Measurements from ENCODE around the gene NKD1. TPM values are rescaled to one million over a fixed set of nuclear protein-coding genes. Genes with fewer than 3 reads are reported as not detected.
"Not testable (repeated sequence)": the region's sequence is repeated elsewhere in the genome, so short reads cannot be mapped to it uniquely, and the experiment has no call there.

Gene NKD1
- total RNA-seq, 2 donors from 2014 or later, result 0.66 to 1.3 TPM

- Mint-ChIP-seq H3K36me3 (ENCODE audit: low read depth) (no peaks in the 10 kb centered on the region), H3K27me3 (peaks cover 8% of the 10 kb centered on the region), H3K9me3 (peaks cover 9% of the 10 kb centered on the region), H3K27ac (no peak overlapping the region), H3K4me1 (no peaks in the 10 kb centered on the region), H3K4me3 (no peak overlapping the region)
- no peak for ATAC-seq (replicated peaks)
Observed at GRCh38 chr16:50526796-50527195, 21.4 kb upstream of the NKD1 start.

GRCh38 chr16:50528820-50529219, 19.4 kb upstream of the NKD1 start:
- peaks cover 8% of the 10 kb centered on the region for H3K27me3 Mint-ChIP-seq
- H3K36me3 Mint-ChIP-seq (ENCODE audit: low read depth), result no peaks in the 10 kb centered on the region
- H3K9me3 Mint-ChIP-seq, result peaks cover 9% of the 10 kb centered on the region
- no peak overlapping the region for H3K27ac Mint-ChIP-seq
- H3K4me3 Mint-ChIP-seq, result no peak overlapping the region
- ATAC-seq (replicated peaks), result no peak
- no peaks in the 10 kb centered on the region for H3K4me1 Mint-ChIP-seq

DNA sequence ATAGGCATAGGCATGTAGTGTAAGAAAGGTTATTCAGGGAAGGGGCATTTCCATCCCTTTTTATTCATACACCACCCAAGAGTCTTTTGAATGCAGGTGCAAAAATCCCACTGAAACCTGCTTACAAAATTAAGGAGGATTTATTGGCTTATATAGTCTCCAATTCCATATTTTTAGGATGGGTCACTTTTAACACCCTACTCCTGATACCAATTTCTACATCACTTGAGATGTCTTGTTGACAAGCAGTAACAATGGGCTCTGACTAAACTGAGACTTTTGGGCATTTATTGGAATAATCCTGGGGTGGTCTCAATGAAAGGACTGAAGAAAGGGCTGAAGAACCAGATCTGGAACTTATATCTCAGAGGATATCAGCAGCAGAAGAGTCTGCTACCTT, 18.9 kb upstream of the NKD1 start:
- ATAC-seq (replicated peaks), result no peak
- Mint-ChIP-seq H3K4me3 (no peak overlapping the region), H3K9me3 (peaks cover 9% of the 10 kb centered on the region), H3K27me3 (peaks cover 8% of the 10 kb centered on the region), H3K36me3 (ENCODE audit: low read depth) (no peaks in the 10 kb centered on the region), H3K4me1 (no peaks in the 10 kb centered on the region), H3K27ac (no peak overlapping the region)

DNA sequence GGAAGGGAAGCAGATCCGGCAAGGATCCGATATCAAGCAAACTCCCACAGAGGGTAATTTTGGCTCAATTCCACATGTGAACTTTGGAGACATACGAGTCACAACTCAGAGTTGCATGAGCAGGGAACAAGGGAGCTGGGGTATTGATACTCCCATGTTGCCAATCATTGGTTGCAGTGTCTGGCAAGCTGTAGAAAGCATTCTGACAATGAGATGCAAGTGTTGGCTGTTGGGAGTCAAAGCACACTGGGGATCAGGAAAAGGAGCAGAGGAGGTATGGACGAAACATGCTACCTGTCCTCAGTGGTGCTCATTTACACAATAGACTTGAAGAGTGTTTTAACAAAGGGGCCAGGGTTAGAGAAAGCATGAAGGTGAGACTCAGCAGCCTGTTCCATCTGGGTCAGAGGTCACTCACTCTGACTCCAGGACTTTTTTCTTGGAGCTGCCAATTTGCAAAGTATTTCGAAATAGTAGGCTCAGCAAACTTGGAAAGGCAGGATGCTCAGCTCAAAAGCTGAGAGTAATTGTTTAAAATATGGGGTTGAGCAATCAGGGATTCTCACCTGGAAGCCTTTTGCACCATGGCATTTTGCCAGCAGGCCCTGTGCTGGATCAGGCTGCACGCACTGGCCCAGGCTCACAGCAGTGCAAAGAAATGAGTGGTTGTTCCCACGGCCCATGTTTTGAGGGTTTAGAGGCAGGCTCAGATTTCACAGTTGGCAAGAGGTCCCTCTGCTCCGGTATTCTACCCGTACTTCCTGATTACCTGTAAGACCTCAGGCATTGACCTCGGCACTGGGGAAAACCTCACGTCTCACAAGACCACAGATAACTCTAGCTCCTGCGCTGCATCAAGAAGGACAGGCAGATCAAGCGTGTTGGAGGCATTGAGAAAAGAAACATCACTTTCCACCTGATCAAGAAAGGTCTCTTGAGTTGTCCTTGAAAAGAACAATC, 17.6 kb upstream of the NKD1 start:
- Mint-ChIP-seq H3K4me3 (no peak overlapping the region), H3K4me1 (no peaks in the 10 kb centered on the region), H3K9me3 (peaks cover 9% of the 10 kb centered on the region), H3K27me3 (peaks cover 5% of the 10 kb centered on the region), H3K36me3 (ENCODE audit: low read depth) (no peaks in the 10 kb centered on the region), H3K27ac (no peak overlapping the region)
- ATAC-seq (replicated peaks), result no peak

GRCh38 chr16:50531359-50531758, 16.8 kb upstream of the NKD1 start:
- H3K27ac Mint-ChIP-seq, result no peak overlapping the region
- no peaks in the 10 kb centered on the region for H3K4me1 Mint-ChIP-seq
- peaks cover 9% of the 10 kb centered on the region for H3K9me3 Mint-ChIP-seq
- peaks cover 2% of the 10 kb centered on the region for H3K27me3 Mint-ChIP-seq
- no peaks in the 10 kb centered on the region for H3K36me3 Mint-ChIP-seq (ENCODE audit: low read depth)
- no peak overlapping the region for H3K4me3 Mint-ChIP-seq
- ATAC-seq (replicated peaks), result no peak

- H3K27me3 Mint-ChIP-seq, result no peaks in the 10 kb centered on the region
- H3K4me1 Mint-ChIP-seq, result no peaks in the 10 kb centered on the region
- H3K9me3 Mint-ChIP-seq, result peaks cover 9% of the 10 kb centered on the region
- H3K27ac Mint-ChIP-seq, result no peak overlapping the region
- H3K4me3 Mint-ChIP-seq, result no peak overlapping the region
- no peak for ATAC-seq (replicated peaks)
- no peaks in the 10 kb centered on the region for H3K36me3 Mint-ChIP-seq (ENCODE audit: low read depth)
Observed at GRCh38 chr16:50531901-50532300, 16.3 kb upstream of the NKD1 start.

GRCh38 chr16:50532576-50532975, 15.6 kb upstream of the NKD1 start:
- H3K4me3 Mint-ChIP-seq, result no peak overlapping the region
- no peaks in the 10 kb centered on the region for H3K4me1 Mint-ChIP-seq
- no peaks in the 10 kb centered on the region for H3K27me3 Mint-ChIP-seq
- no peaks in the 10 kb centered on the region for H3K36me3 Mint-ChIP-seq (ENCODE audit: low read depth)
- H3K27ac Mint-ChIP-seq, result no peak overlapping the region
- peaks cover 9% of the 10 kb centered on the region for H3K9me3 Mint-ChIP-seq
- ATAC-seq (replicated peaks), result no peak

GRCh38 chr16:50533317-50533716, 14.9 kb upstream of the NKD1 start:
- Mint-ChIP-seq H3K4me3 (no peak overlapping the region), H3K4me1 (no peaks in the 10 kb centered on the region), H3K36me3 (ENCODE audit: low read depth) (no peaks in the 10 kb centered on the region), H3K9me3 (peaks cover 9% of the 10 kb centered on the region), H3K27ac (no peak overlapping the region), H3K27me3 (no peaks in the 10 kb centered on the region)
- no peak for ATAC-seq (replicated peaks)

GRCh38 chr16:50534091-50534490, 14.1 kb upstream of the NKD1 start:
- no peaks in the 10 kb centered on the region for H3K36me3 Mint-ChIP-seq (ENCODE audit: low read depth)
- no peaks in the 10 kb centered on the region for H3K4me1 Mint-ChIP-seq
- H3K27ac Mint-ChIP-seq, result no peak overlapping the region
- ATAC-seq (replicated peaks), result no peak
- H3K9me3 Mint-ChIP-seq, result peaks cover 9% of the 10 kb centered on the region
- H3K27me3 Mint-ChIP-seq, result no peaks in the 10 kb centered on the region
- no peak overlapping the region for H3K4me3 Mint-ChIP-seq

DNA sequence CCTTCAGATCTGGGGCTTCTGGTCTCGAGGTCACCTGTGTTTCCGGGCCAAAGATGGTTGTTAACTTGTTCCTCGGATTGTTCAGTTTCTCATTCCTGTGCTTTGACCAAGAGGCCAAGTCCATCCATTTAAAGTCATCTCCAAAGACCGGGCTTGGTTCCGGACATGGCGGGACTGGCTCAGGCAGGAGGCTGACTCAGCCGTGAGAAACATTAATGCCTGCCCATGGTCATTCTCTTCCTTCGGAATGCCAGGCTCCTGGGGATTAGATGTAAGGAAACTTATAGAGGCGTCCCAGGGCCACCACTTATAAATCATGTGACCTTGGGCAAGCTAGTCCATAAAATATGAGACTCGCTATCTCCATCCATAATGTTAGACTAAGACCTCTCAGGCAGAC, 13.6 kb upstream of the NKD1 start:
- peaks cover 4% of the 10 kb centered on the region for H3K9me3 Mint-ChIP-seq
- H3K4me1 Mint-ChIP-seq, result no peaks in the 10 kb centered on the region
- no peaks in the 10 kb centered on the region for H3K27me3 Mint-ChIP-seq
- H3K36me3 Mint-ChIP-seq (ENCODE audit: low read depth), result no peaks in the 10 kb centered on the region
- H3K27ac Mint-ChIP-seq, result no peak overlapping the region
- ATAC-seq (replicated peaks), result no peak
- H3K4me3 Mint-ChIP-seq, result no peak overlapping the region

DNA sequence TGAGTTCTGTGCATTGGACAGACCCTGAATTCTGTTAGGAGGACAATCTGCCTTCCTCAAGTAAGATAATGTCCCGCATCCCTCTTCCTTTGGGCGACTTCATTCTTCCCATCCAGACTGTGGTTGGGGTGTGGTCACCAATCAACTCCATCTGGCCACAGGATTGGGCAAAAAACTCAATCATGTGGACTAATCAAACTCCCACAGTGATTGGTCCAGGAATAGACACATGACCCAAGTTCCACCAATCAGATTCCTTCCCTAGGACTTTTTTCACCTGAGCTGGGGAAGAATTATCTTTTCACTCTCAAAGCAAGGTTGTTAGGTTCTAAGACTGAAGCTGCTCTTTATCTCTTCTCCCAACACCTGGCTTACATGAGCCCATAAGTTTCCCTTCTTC, 13.2 kb upstream of the NKD1 start:
- no peaks in the 10 kb centered on the region for H3K4me1 Mint-ChIP-seq
- H3K9me3 Mint-ChIP-seq, result peaks cover 4% of the 10 kb centered on the region
- H3K27me3 Mint-ChIP-seq, result no peaks in the 10 kb centered on the region
- H3K27ac Mint-ChIP-seq, result no peak overlapping the region
- ATAC-seq (replicated peaks), result no peak
- H3K36me3 Mint-ChIP-seq (ENCODE audit: low read depth), result no peaks in the 10 kb centered on the region
- H3K4me3 Mint-ChIP-seq, result no peak overlapping the region

DNA sequence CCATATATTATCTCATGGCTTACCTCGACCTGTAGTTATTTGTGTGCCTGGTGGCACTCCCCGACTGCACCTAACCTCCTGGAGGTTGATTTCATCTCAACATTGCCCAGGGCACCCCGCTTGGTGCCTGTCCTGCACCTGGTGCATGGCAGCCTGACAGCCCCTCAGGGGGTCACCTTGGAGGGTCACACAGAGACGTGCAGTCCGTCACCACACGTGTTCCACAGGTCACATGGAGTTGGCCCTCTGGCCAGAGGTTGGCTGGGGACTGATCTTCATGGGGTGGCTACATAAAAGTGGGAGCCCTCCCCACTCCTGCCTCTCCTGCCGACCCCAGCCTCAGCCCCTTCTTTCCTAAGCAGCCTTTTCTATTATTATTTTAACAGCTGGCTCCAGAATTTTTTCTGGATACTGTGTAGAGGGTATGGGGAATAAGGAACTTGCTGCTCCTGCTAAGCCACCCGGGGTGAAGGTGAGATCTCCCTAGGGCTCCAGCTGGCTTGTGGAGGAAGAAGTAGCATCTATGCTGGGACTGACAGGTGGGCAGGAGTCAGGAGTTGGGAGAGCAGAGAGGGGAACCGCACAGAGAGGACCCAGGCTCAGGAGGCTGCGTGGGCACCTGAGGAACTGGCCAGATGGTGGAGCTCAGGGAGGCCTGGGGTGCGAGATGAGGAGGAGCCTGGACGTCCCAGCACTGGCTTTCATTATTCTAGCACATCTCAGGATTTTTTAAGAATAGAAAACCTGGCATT, 12.5 kb upstream of the NKD1 start:
- no peak overlapping the region for H3K4me3 Mint-ChIP-seq
- ATAC-seq (replicated peaks), result no peak
- H3K36me3 Mint-ChIP-seq (ENCODE audit: low read depth), result no peaks in the 10 kb centered on the region

GRCh38 chr16:50536258-50536645, 11.9 kb upstream of the NKD1 start:
- not testable (repeated sequence) for H3K9me3 Mint-ChIP-seq; ATAC-seq (replicated peaks); H3K36me3 Mint-ChIP-seq (ENCODE audit: low read depth); H3K4me3 Mint-ChIP-seq; H3K27me3 Mint-ChIP-seq; H3K27ac Mint-ChIP-seq; H3K4me1 Mint-ChIP-seq

More for the DNA sequence above, 12.5 kb upstream of the NKD1 start:
- Mint-ChIP-seq H3K27ac (no peak overlapping the region), H3K4me1 (no peaks in the 10 kb centered on the region), H3K9me3 (no peaks in the 10 kb centered on the region), H3K27me3 (no peaks in the 10 kb centered on the region)

DNA sequence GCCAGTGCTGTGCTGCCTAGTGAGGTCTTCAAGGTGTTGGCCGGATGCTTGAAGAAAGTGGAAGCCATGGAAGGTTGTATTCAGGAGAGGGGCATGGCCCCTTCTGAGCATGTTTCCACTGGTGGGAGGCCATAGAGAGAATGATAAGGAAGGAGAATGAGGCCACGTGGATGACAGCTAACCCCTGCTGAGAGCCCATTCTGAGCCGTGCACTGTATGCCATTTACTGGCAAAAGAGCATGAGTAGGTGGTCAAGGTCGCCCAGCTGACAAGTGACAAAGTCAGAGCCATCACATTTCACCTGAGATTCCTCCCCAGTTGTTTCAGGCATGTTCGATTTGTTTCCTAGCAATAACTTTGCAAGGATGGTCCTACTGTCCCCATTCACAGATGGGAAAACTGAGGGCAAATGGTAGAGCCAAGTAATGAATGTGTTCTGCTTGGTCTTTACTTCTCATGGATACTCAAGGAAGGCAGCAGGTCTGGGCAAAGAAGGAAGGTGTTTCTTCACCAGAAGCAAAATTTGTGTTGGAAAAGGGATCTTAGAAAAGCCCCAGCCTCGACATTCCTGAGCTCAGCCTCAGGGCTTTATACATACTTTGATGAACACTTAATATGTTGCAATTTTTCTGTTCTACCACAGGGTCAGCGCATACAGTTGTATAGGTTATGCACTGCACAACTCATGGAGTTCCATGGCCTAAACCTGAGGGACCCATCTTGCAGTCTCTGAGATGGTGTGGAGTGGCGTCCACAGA, 10.5 kb upstream of the NKD1 start:
- ATAC-seq (replicated peaks), result no peak
- H3K36me3 Mint-ChIP-seq (ENCODE audit: low read depth), result no peaks in the 10 kb centered on the region
- no peaks in the 10 kb centered on the region for H3K9me3 Mint-ChIP-seq
- no peak overlapping the region for H3K4me3 Mint-ChIP-seq
- no peaks in the 10 kb centered on the region for H3K27me3 Mint-ChIP-seq
- H3K4me1 Mint-ChIP-seq, result no peaks in the 10 kb centered on the region
- H3K27ac Mint-ChIP-seq, result no peak overlapping the region
